ES-I3 (cell line): ENCODE measurements around the gene RSPH10B.
A peak's percentile ranks its signal among the peaks of the same experiment; 100 is the strongest.
"Not testable (repeated sequence)": the region's sequence is repeated elsewhere in the genome, so short reads cannot be mapped to it uniquely, and the experiment has no call there.

Experiments
- H3K36me3 ChIP-seq: 2 replicates; pipeline ENCODE4 v1.6.1; 2013; ENCODE audit warnings: mild to moderate bottlenecking, low read length, control low read depth, moderate library complexity; ENCODE audit not compliant: insufficient read depth
- H3K4me1 ChIP-seq: 2 replicates; pipeline ENCODE4 v1.6.1; 2013; ENCODE audit warnings: mild to moderate bottlenecking, control low read depth, low read length; ENCODE audit not compliant: insufficient read depth
- H3K9ac ChIP-seq: 2 replicates; pipeline ENCODE4 v1.6.1; 2013; ENCODE audit warnings: low read depth, mild to moderate bottlenecking, low read length, moderate library complexity
- H3K9me3 ChIP-seq: 2 replicates; pipeline ENCODE4 v1.6.1; 2013; ENCODE audit warnings: mild to moderate bottlenecking, low read length, moderate library complexity; ENCODE audit not compliant: control insufficient read depth, insufficient read depth

Gene RSPH10B

GRCh38 chr7:5970347-5970911 lies at the start of gene RSPH10B:
TSS of gene RSPH10B (minus strand) at chr7:5970689. CDS start at chr7:5967116, 3,573 bp downstream.
- not testable (repeated sequence) for H3K9ac ChIP-seq, H3K4me1 ChIP-seq, H3K9me3 ChIP-seq, H3K36me3 ChIP-seq

DNA sequence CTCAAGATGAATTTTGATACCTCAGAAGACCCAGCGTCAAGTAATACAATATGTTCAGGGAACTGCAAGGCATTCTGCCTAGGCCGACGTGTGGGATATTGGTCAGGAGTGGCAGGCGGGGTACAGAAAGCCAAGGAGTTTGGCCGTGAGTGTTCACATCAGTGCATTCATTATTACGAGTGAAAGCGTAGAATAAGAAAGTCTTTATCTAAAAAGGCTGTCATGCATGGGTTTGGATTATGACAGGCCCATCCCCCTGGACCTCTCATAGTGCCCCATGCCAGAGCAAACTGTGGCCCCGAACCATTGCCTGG lies 46.1 kb upstream of the RSPH10B start:
- no peak overlapping the region for H3K9ac ChIP-seq
- peaks cover 26% of the 10 kb centered on the region for H3K36me3 ChIP-seq
- no peaks in the 10 kb centered on the region for H3K9me3 ChIP-seq

GRCh38 chr7:6015917-6016652 lies 45.6 kb upstream of the RSPH10B start:
- H3K9me3 ChIP-seq = no peaks in the 10 kb centered on the region
- H3K9ac ChIP-seq = no peak overlapping the region
- peaks cover 25% of the 10 kb centered on the region for H3K36me3 ChIP-seq
- H3K4me1 ChIP-seq = no peaks in the 10 kb centered on the region

More for the DNA sequence above, 46.1 kb upstream of the RSPH10B start:
- no peaks in the 10 kb centered on the region for H3K4me1 ChIP-seq

DNA sequence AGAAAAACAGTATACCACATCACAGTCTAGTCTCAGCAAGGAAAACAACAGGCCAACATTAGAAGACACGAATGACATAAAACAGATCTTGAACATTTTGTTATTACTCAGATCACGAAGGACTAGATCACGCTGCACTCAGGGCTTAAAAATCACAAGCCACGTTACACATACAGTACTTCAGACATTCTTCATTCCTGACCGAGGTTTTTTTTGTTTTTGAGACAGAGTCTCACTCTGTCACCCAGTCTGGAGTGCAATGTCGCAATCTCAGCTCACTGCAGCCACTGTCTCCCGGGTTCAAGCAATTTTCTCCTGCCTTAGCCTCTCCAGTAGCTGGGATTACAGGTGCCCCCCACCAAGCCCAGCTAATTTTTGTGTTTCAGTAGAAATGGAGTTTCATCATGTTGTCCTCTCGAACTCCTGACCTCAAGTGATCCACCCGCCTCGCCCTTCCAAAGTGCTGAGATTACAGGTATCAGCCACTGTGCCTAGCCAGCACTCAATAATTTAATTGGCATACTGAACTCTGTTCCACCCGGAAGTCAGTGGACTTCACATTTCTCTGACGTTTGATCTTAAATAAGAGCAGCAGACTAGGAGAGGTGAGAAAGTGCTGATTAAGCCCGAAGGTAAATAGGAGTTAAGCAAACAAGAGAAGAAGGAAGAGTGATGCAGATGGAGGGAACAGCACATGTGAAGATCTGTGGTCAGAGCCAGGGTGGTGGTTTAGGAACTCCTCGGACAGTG lies 42.0 kb upstream of the RSPH10B start:
- Histone ChIP-seq H3K9me3 (no peaks in the 10 kb centered on the region), H3K9ac (no peak overlapping the region), H3K4me1 (no peaks in the 10 kb centered on the region; the same call in 1 of the 2 replicates), H3K36me3 (peaks cover 12% of the 10 kb centered on the region; the same call in 1 of the 2 replicates)

DNA sequence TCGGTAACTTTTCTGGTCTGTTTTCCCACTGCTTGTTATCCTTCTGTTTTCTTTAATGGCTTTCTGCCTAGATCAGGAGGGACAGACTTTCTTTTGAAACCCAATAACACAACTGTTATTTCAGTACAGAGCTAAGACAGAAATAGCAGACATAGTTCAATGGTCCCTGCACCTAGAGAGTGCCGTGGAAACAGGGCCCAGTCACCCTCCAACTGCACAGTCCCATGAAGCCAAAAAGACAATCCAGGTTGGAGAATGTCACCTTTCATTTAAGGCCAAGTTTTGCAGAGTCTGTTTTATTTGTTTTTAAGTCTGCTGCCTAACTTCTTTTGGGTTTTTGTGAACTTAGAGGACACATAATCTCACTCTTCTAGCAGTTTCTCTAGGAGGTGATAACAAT lies 41.1 kb upstream of the RSPH10B start:
- no peak overlapping the region for H3K9ac ChIP-seq
- H3K36me3 ChIP-seq = peaks cover 12% of the 10 kb centered on the region; the same call in 1 of the 2 replicates
- no peaks in the 10 kb centered on the region for H3K9me3 ChIP-seq
- no peaks in the 10 kb centered on the region; the same call in 1 of the 2 replicates for H3K4me1 ChIP-seq

- not testable (repeated sequence) for H3K9me3 ChIP-seq, H3K4me1 ChIP-seq, H3K36me3 ChIP-seq
- H3K9ac ChIP-seq = peak overlapping the region; percentile 83; the same call in 1 of the 2 replicates
These were observed 39.9 kb upstream of the RSPH10B start for GRCh38 chr7:6010370-6010769.

- Histone ChIP-seq H3K36me3 (no peaks in the 10 kb centered on the region), H3K9me3 (no peaks in the 10 kb centered on the region), H3K9ac (peak within 1 kb of the TSS; percentile 95), H3K4me1 (no peaks in the 10 kb centered on the region; the same call in 1 of the 2 replicates)
These were observed 38.5 kb upstream of the RSPH10B start, which contains the start of the genes AIMP2 and PMS2 for GRCh38 chr7:6008668-6009611. TSS of gene AIMP2 (plus strand) at chr7:6009272. CDS start at chr7:6009364, 92 bp downstream. TSS of gene PMS2 (minus strand) at chr7:6009049. CDS start at chr7:6009019, 30 bp downstream.

GRCh38 chr7:6007835-6008590 lies 37.5 kb upstream of the RSPH10B start:
- peak overlapping the region; percentile 95 for H3K9ac ChIP-seq
- H3K9me3 ChIP-seq, H3K4me1 ChIP-seq, H3K36me3 ChIP-seq: not testable (repeated sequence)

GRCh38 chr7:6007386-6007785 lies 36.9 kb upstream of the RSPH10B start:
- Histone ChIP-seq H3K9ac (no peak overlapping the region), H3K4me1 (no peaks in the 10 kb centered on the region; the same call in 1 of the 2 replicates), H3K9me3 (no peaks in the 10 kb centered on the region), H3K36me3 (peaks cover under 1% of the 10 kb centered on the region; the same call in 1 of the 2 replicates)

DNA sequence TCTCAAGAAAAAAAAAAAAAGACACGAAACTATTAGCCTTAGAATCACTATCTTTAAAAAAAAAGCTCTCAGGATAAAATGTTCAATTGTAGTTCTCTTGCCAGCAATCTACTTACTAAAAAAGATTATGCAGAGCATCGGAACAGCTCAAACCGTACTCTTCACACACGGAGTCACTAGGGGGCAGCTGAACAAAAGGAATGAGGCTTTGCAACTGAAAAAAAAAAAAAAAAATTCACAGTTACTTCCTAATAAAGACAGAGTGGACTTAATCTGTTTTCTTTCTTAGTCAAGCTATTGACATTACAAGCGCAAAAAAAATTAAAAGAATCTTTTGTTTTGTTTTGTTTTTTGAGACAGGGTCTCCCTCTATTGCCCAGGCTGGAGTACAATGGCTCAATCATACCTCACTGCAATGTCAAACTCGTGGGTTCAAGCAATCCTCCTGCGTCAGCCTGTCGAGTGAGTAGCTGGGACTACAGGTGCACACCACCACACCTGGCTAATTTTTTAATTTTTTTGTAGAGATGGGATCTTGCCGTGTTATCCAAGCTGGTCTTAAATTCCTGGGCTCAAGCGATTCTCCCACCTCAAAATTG lies 26.8 kb upstream of the RSPH10B start:
- Histone ChIP-seq H3K9ac (no peak overlapping the region), H3K4me1 (no peaks in the 10 kb centered on the region), H3K36me3 (peaks cover 12% of the 10 kb centered on the region), H3K9me3 (no peaks in the 10 kb centered on the region)

DNA sequence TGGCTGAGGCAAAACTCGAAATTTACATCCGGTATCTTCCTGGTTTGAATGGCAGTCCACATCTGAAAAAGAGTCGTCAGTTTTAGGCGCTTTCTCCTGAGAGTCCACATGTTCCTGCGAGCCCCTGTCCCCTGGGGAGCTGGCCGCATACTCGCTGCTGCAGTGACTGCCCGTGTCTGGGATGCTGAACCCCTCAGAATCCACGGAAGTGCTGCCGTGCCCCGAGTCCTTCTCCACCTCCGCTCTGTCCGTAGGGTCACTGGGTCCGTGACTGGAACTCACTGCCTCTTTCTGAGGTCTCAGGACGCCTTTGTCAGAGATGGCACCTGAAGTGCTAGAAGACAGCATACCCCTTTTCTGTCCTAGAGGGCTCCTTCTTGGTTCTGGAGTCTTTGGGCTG lies 16.6 kb upstream of the RSPH10B start:
- H3K9ac ChIP-seq, H3K4me1 ChIP-seq, H3K36me3 ChIP-seq, H3K9me3 ChIP-seq: not testable (repeated sequence)

DNA sequence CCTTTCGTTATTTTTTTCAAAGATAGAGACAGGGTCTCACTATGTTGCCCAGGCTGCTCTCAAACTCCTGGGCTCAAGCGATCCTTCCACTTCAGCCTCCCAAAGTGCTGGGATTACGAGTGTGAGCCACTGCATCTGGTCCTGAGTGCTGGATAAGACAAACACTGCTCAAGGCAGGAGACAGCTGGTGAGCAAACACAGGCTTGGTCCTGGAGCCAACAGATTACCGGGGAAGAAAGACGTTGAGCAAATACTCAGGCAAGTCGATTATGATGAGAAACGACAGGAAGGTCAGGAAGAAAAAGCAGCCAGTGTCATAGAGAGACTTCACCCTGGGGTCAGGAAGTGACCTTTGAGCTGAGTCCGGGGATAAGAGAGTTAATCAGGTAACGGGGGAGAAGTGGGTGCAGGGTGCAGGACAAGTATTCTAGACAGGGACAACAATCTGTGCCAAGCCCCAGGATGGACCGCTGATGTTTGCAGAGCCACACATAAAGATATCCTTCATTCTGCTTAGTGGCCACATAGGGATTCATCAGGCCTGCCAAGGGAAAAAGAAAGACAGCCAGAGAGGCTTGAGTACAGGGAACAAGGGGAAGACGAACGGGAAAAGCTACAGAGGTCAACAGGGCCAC lies 9.3 kb upstream of the RSPH10B start:
- H3K9me3 ChIP-seq, H3K4me1 ChIP-seq, H3K9ac ChIP-seq, H3K36me3 ChIP-seq: not testable (repeated sequence)

- H3K9ac ChIP-seq, H3K9me3 ChIP-seq, H3K36me3 ChIP-seq, H3K4me1 ChIP-seq: not testable (repeated sequence)
These were observed 3.1 kb upstream of the RSPH10B start for GRCh38 chr7:5973580-5973979.
